Activated naive CD8-positive, alpha-beta T cell treated with anti-CD3 and anti-CD28 coated beads, Interleukin-2, amount 10 ng/mL, durations not matched to agents 7 days and 5 days (primary cell): ENCODE data around the gene CEP97. TPM values are rescaled to one million over a fixed set of nuclear protein-coding genes. Genes with fewer than 3 reads are reported as not detected.
A peak's percentile ranks its signal among the peaks of the same experiment; 100 is the strongest.
"Not testable (repeated sequence)": the region's sequence is repeated elsewhere in the genome, so short reads cannot be mapped to it uniquely, and the experiment has no call there.

Experiments used
- ATAC-seq: fragments of 150-1000 bp; cut with Tn5 transposase; one replicate; pipeline ENCODE4 v1.10.0; 2021; ENCODE audit warnings: low read depth, moderate library complexity
- POLR2A ChIA-PET: fragments of 350-600 bp; sonication (Branson Sonifier 250); formaldehyde crosslinking; loops from one replicate; lab custom pipeline; 2021; ENCODE audit warnings: antibody characterized with exemption; lab: Charles Lee
- DNase-seq: peaks from one replicate; pipeline ENCODE4 v3.0.0; 2021
- H3K27ac Mint-ChIP-seq: one replicate; pipeline ENCODE4 v1.8.0; 2022; ENCODE audit warnings: mild to moderate bottlenecking, mixed read lengths
- H3K27me3 Mint-ChIP-seq: one replicate; pipeline ENCODE4 v1.8.0; 2022; ENCODE audit warnings: mild to moderate bottlenecking, moderate library complexity, mixed read lengths
- H3K36me3 Mint-ChIP-seq: one replicate; pipeline ENCODE4 v1.8.0; 2021; ENCODE audit warnings: mild to moderate bottlenecking, mixed read lengths
- H3K4me1 Mint-ChIP-seq: one replicate; pipeline ENCODE4 v1.8.0; 2021; ENCODE audit warnings: mixed read lengths
- H3K4me3 Mint-ChIP-seq: one replicate; pipeline ENCODE4 v1.8.0; 2022; ENCODE audit warnings: mild to moderate bottlenecking, moderate library complexity, mixed read lengths
- H3K9me3 Mint-ChIP-seq: one replicate; pipeline ENCODE4 v1.8.0; 2021; ENCODE audit warnings: mixed read lengths
- total RNA-seq, 2 experiments: library from RNA; stranded (reverse); gene quantifications; one replicate each; pipeline ENCODE4 v1.2.3, GENCODE V29; 2021

Gene CEP97
- total RNA-seq, 2 experiments from 2014 or later, result 21.5 TPM

GRCh38 chr3:101720851-101721840 lies 3.3 kb upstream of the CEP97 start:
- Mint-ChIP-seq H3K9me3 (no peaks in the 10 kb centered on the region), H3K4me3 (peak overlapping the region; percentile 74), H3K36me3 (peaks cover 3% of the 10 kb centered on the region), H3K27ac (peak overlapping the region; percentile 91), H3K4me1 (peaks cover 26% of the 10 kb centered on the region), H3K27me3 (no peaks in the 10 kb centered on the region)
- no peak for ATAC-seq
- POLR2A ChIA-PET, result interaction anchor here (0.9 to 1.3 kb wide), 3 partner anchors 30 to 128 kb away, joined by 3 to 4 read pairs (median 3); partner anchors contain the start of gene NFKBIZ
- DNase-seq, result no peak

DNA sequence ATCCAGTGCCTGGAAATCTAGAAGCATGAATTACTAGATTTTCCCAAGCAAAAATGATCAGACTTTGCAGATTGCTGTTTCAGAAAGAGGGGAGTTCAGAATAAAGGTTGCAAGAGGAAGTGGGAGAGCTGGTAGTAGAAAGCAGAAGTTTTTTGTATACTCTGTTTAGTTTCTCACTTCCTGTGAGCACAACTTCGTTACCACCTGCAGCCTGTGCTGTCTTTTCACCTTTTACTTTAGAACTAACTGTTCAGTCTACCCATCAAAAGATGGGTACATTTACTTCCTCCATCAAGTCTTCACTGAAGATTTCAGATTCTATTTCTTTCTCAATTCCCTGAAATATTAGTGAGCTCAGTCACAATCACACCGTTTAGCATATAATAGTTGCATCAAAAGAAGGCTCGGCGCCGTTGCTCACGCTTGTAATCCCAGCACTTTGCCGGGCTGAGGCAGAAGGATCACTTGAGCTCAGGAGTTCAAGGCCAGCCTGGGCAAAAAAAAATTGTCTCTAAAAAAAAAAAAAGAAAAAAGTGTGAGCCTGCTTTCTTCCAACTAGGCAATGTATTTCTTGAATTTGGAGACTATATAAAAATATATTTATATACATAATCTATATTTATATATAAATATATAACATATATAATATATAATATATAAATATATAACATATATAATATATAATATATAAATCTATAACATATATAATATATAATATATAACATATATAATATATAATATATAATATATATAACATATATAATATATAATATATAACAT lies 1.8 kb upstream of the CEP97 start:
- Mint-ChIP-seq H3K36me3 (peaks cover 3% of the 10 kb centered on the region), H3K9me3 (no peaks in the 10 kb centered on the region), H3K4me1 (peaks cover 29% of the 10 kb centered on the region), H3K4me3 (peak overlapping the region; percentile 74), H3K27me3 (no peaks in the 10 kb centered on the region), H3K27ac (peak overlapping the region; percentile 91)
- POLR2A ChIA-PET, result interaction anchor here (0.7 to 1.3 kb wide), 3 partner anchors 13 to 127 kb away, joined by 3 to 4 read pairs (median 4); partner anchors contain the start of genes NFKBIZ and RPL24
- DNase-seq (no peak), ATAC-seq (no peak)

- peak overlapping the region; percentile 94 for H3K27ac Mint-ChIP-seq
- peaks cover 9% of the 10 kb centered on the region for H3K36me3 Mint-ChIP-seq
- ATAC-seq (peak; percentile 13), DNase-seq (peak; percentile 63)
- H3K27me3 Mint-ChIP-seq, result no peaks in the 10 kb centered on the region
- peaks cover 29% of the 10 kb centered on the region for H3K4me1 Mint-ChIP-seq
- POLR2A ChIA-PET, result interaction anchor here (0.6 to 2.8 kb wide), 16 partner anchors 8 to 169 kb away, joined by 3 to 36 read pairs (median 4); partner anchors contain the start of genes NFKBIZ, NXPE3, RPL24 and ZBTB11
- peak overlapping the region; percentile 96 for H3K4me3 Mint-ChIP-seq
- no peaks in the 10 kb centered on the region for H3K9me3 Mint-ChIP-seq
Observed at GRCh38 chr3:101725194-101725889, 928 bp downstream of the CEP97 start.

DNA sequence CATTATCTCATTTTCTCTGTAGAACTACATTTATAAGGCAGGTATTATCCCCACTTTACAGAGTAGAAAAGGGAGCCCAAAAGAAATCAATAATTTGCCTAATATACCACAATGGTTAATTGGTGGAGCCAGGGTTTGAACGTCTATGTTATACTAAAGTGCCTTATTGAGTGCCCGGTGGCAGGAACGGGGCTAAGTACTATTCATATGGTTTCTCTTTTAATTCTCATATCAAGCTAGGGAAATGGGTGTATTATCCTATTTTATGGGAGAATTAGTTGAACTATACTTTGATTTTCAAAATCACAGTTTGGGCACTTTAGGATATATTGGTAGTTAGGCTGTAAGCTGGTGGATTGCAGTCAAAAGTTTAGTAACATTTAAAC lies 1.5 kb downstream of the CEP97 start:
- H3K4me1 Mint-ChIP-seq, result peaks cover 26% of the 10 kb centered on the region
- no peaks in the 10 kb centered on the region for H3K9me3 Mint-ChIP-seq
- H3K4me3 Mint-ChIP-seq, result peak overlapping the region; percentile 96

DNA sequence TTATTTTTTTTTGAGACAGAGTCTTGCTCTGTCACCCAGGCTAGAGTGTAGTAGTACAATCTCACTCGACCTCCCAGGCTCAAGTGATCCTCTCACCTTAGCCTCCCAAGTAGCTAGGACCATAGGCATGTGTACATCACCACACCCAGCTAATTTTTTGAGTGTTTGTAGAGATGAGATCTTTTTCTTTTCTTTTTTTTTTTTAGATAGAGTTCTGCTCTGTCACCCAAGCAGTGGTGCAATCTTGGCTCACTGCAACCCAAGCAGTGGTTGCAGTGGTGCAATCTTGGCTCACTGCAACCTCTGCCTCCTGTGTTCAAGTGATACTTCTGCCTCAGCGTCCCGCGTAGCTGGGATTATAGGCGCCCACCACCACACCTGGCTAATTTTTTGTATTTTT lies 5.2 kb downstream of the CEP97 start:
- no peak overlapping the region for H3K4me3 Mint-ChIP-seq
- POLR2A ChIA-PET, result no interaction called here
- peaks cover 35% of the 10 kb centered on the region for H3K36me3 Mint-ChIP-seq
- no peaks in the 10 kb centered on the region for H3K9me3 Mint-ChIP-seq
- no peak for DNase-seq
- no peak overlapping the region for H3K27ac Mint-ChIP-seq
- no peaks in the 10 kb centered on the region for H3K27me3 Mint-ChIP-seq
- peaks cover 6% of the 10 kb centered on the region for H3K4me1 Mint-ChIP-seq
- ATAC-seq, result no peak

More for the DNA sequence above, 1.5 kb downstream of the CEP97 start:
- DNase-seq (no peak), ATAC-seq (no peak)
- H3K36me3 Mint-ChIP-seq, result peaks cover 13% of the 10 kb centered on the region
- H3K27ac Mint-ChIP-seq, result peak overlapping the region; percentile 94
- POLR2A ChIA-PET, result interaction anchor here (1.9 to 2.8 kb wide), 3 partner anchors 39 to 124 kb away, joined by 16 to 36 read pairs (median 26); partner anchors contain the start of genes NFKBIZ, NXPE3 and RPL24
- no peaks in the 10 kb centered on the region for H3K27me3 Mint-ChIP-seq

DNA sequence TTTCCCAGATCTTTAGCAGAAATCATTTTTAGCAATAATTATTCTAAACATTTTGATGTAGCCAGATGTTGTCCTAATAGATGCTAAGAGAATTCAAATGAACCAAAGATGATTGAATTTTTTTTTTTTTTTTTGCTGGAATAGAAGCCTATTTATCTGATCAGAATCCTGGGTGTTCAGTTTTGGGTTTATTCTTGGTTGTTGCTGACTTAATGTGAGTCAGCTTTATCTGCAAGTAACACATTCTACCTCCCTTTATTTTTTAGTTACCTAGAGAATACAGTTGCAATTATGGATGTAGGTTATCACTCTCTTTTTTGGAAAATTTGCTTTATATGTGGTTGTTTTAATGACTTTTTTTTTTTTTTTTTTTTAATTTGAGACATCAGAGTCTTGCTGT lies 6.4 kb downstream of the CEP97 start:
- Mint-ChIP-seq H3K36me3 (peaks cover 46% of the 10 kb centered on the region), H3K27ac (no peak overlapping the region), H3K4me3 (no peak overlapping the region), H3K4me1 (peaks cover 6% of the 10 kb centered on the region), H3K9me3 (no peaks in the 10 kb centered on the region), H3K27me3 (no peaks in the 10 kb centered on the region)
- DNase-seq, result no peak
- POLR2A ChIA-PET, result no interaction called here
- no peak for ATAC-seq

- peaks cover 60% of the 10 kb centered on the region for H3K36me3 Mint-ChIP-seq
- POLR2A ChIA-PET, result no interaction called here
- no peaks in the 10 kb centered on the region for H3K27me3 Mint-ChIP-seq
- no peak overlapping the region for H3K4me3 Mint-ChIP-seq
- no peak for ATAC-seq
- no peak overlapping the region for H3K27ac Mint-ChIP-seq
- no peak for DNase-seq
- H3K4me1 Mint-ChIP-seq, result peaks cover under 1% of the 10 kb centered on the region
- peaks cover 4% of the 10 kb centered on the region for H3K9me3 Mint-ChIP-seq
Observed at GRCh38 chr3:101732240-101732641, 7.8 kb downstream of the CEP97 start.

DNA sequence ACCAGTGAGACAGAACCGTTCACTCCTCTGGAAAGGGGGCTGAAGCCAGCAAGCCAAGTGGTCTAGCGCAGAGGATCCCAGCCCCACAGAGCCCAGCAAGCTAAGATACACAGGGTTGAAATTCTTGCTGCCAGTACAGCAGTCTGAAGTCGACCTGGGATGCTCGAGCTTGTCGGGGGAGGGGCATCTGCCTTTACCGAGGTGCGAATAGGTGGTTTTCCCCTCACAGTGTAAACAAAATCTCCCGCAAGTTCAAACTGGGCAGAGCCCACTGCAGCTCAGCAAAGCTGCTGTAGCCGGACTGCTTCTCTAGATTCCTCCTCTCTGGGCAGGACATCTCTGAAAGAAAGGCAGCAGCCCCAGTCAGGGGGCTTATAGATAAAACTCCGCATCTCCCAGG lies 11.4 kb downstream of the CEP97 start:
- Mint-ChIP-seq H3K27ac (no peak overlapping the region), H3K9me3 (peaks cover 9% of the 10 kb centered on the region), H3K36me3 (peaks cover 75% of the 10 kb centered on the region), H3K27me3 (no peaks in the 10 kb centered on the region), H3K4me3 (no peak overlapping the region), H3K4me1 (no peaks in the 10 kb centered on the region)
- no peak for ATAC-seq
- no peak for DNase-seq
- POLR2A ChIA-PET, result interaction anchor here (0.9 kb wide), 1 partner anchor 11 kb away, joined by 3 read pairs; no protein-coding TSS in a partner anchor

DNA sequence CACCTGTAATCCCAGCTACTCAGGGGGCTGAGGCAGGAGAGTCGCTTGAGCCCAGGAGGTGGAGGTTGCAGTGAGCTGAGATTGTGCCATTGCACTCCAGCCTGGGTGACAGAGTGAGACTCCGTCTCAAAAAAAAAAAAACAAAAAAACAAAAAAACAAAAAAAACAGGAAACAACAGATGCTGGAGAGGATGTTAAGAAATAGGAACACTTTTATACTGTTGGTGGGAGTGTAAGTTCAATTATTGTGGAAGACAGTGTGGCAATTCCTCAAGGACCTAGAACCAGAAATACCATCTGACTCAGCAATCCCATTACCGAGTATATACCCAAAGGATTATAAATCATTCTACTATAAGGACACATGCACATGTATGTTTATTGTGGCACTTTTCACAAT lies 17.5 kb downstream of the CEP97 start:
- H3K27me3 Mint-ChIP-seq, H3K27ac Mint-ChIP-seq, ATAC-seq, POLR2A ChIA-PET, H3K9me3 Mint-ChIP-seq, DNase-seq, H3K4me1 Mint-ChIP-seq, H3K4me3 Mint-ChIP-seq: not testable (repeated sequence)
- H3K36me3 Mint-ChIP-seq, result peaks cover 53% of the 10 kb centered on the region

- peaks cover 5% of the 10 kb centered on the region for H3K9me3 Mint-ChIP-seq
- no peaks in the 10 kb centered on the region for H3K4me1 Mint-ChIP-seq
- H3K36me3 Mint-ChIP-seq, result peaks cover 37% of the 10 kb centered on the region
- POLR2A ChIA-PET, result no interaction called here
- no peak overlapping the region for H3K27ac Mint-ChIP-seq
- DNase-seq (no peak), ATAC-seq (no peak)
- no peaks in the 10 kb centered on the region for H3K27me3 Mint-ChIP-seq
- H3K4me3 Mint-ChIP-seq, result no peak overlapping the region
Observed at GRCh38 chr3:101744811-101745210, 20.4 kb downstream of the CEP97 start.

DNA sequence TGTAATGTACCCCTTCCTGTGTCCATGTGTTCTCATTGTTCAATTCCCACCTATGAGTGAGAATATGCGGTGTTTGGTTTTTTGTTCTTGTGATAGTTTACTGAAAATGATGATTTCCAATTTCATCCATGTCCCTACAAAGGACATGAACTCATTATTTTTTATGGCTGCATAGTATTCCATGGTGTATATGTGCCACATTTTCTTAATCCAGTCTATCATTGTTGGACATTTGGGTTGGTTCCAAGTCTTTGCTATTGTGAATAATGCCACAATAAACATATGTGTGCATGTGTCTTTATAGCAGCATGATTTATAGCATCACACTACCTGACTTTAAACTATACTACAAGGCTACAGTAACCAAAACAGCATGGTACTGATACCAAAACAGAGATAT lies 21.5 kb downstream of the CEP97 start:
- POLR2A ChIA-PET, ATAC-seq, H3K27me3 Mint-ChIP-seq, H3K9me3 Mint-ChIP-seq, H3K4me1 Mint-ChIP-seq, DNase-seq, H3K27ac Mint-ChIP-seq, H3K4me3 Mint-ChIP-seq: not testable (repeated sequence)
- H3K36me3 Mint-ChIP-seq, result peaks cover 36% of the 10 kb centered on the region

DNA sequence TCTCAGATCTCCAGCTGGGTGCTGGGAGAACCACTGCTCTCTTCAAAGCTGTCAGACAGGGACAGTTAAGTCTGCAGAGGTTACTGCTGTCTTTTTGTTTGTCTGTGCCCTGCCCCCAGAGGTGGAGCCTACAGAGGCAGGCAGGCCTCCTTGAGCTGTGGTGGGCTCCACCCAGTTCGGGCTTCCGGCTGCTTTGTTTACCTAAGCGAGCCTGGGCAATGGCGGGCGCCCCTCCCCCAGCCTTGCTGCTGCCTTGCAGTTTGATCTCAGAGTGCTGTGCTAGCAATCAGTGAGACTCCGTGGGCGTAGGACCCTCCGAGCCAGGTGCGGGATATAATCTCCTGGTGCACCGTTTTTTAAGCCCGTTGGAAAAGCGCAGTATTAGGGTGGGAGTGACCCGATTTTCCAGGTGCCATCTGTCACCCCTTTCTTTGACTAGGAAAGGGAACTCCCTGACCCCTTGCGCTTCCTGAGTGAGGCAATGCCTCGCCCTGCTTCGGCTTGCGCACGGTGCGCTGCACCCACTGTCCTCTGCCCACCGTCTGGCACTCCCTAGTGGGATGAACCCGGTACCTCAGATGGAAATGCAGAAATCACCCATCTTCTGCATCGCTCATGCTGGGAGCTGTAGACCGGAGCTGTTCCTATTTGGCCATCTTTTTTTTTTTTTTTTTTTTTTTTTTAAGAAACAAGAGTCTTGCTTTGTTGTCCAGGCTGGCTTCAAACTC lies 29.1 kb downstream of the CEP97 start:
- H3K27me3 Mint-ChIP-seq, H3K27ac Mint-ChIP-seq, ATAC-seq, H3K4me3 Mint-ChIP-seq, DNase-seq, H3K4me1 Mint-ChIP-seq, H3K9me3 Mint-ChIP-seq: not testable (repeated sequence)
- H3K36me3 Mint-ChIP-seq, result peaks cover 59% of the 10 kb centered on the region
- POLR2A ChIA-PET, result interaction anchor here (0.7 kb wide), 1 partner anchor 26 kb away, joined by 4 read pairs; no protein-coding TSS in a partner anchor
